Mesendoderm (in vitro differentiated cells): ENCODE results near the gene XRCC2.

Experiments used
- DNase-seq: peaks from one replicate; pipeline ENCODE4 v3.0.0; 2013
- H2AK5ac ChIP-seq: 2 replicates; pipeline ENCODE4 v1.6.1; 2013; ENCODE audit warnings: low read length, inconsistent platforms
- H2BK120ac ChIP-seq: 2 replicates; pipeline ENCODE4 v1.6.1; 2013; ENCODE audit warnings: low read depth, mild to moderate bottlenecking, low read length, moderate library complexity, mixed read lengths
- H2BK15ac ChIP-seq: replicated peaks from 2 replicates; pipeline ENCODE4 v1.6.1; 2013; ENCODE audit warnings: low read depth, mild to moderate bottlenecking, moderate library complexity
- H2BK5ac ChIP-seq: 2 replicates; pipeline ENCODE4 v1.6.1; 2013; ENCODE audit warnings: low read length, inconsistent platforms
- H3K18ac ChIP-seq: 2 replicates; pipeline ENCODE4 v1.6.1; 2013; ENCODE audit warnings: mild to moderate bottlenecking, low read length, mixed read lengths
- H3K23ac ChIP-seq: one replicate; pipeline ENCODE4 v1.6.1; 2013; ENCODE audit warnings: low read length
- H3K27ac ChIP-seq: 2 replicates; pipeline ENCODE4 v1.5.1; 2013; ENCODE audit warnings: low read depth, mild to moderate bottlenecking, inconsistent platforms, low read length, moderate library complexity
- H3K27me3 ChIP-seq: 2 replicates; pipeline ENCODE4 v1.6.1; 2013; ENCODE audit warnings: low read length, control low read depth, mild to moderate bottlenecking, inconsistent platforms; ENCODE audit not compliant: insufficient read depth, poor library complexity
- H3K36me3 ChIP-seq: 2 replicates; pipeline ENCODE4 v1.6.1; 2013; ENCODE audit warnings: low read length, inconsistent platforms; ENCODE audit not compliant: control insufficient read depth, insufficient read depth
- H3K4ac ChIP-seq: one replicate; pipeline ENCODE4 v1.6.1; 2013; ENCODE audit warnings: low read depth, mild to moderate bottlenecking, low read length, moderate library complexity
- H3K4me1 ChIP-seq: 2 replicates; pipeline ENCODE4 v1.6.1; 2013; ENCODE audit warnings: low read depth, low read length, inconsistent platforms; ENCODE audit not compliant: control insufficient read depth
- H3K4me2 ChIP-seq: 2 replicates; pipeline ENCODE4 v1.6.1; 2013; ENCODE audit warnings: low read length
- H3K4me3 ChIP-seq: 2 replicates; pipeline ENCODE4 v1.5.1; 2013; ENCODE audit warnings: mild to moderate bottlenecking, low read length
- H3K56ac ChIP-seq: one replicate; pipeline ENCODE4 v1.6.1; 2013; ENCODE audit warnings: low read length
- H3K79me1 ChIP-seq: 2 replicates; pipeline ENCODE4 v1.6.1; 2013; ENCODE audit warnings: low read length, inconsistent platforms
- H3K79me2 ChIP-seq: 2 replicates; pipeline ENCODE4 v1.6.1; 2013; ENCODE audit warnings: mild to moderate bottlenecking, low read length; ENCODE audit not compliant: control insufficient read depth, insufficient read depth
- H3K9ac ChIP-seq: 2 replicates; pipeline ENCODE4 v1.6.1; 2013; ENCODE audit warnings: low read length, inconsistent platforms
- H4K5ac ChIP-seq: one replicate; pipeline ENCODE4 v1.6.1; 2013; ENCODE audit warnings: low read length
- H4K8ac ChIP-seq: one replicate; pipeline ENCODE4 v1.6.1; 2013; ENCODE audit warnings: low read depth, mild to moderate bottlenecking, control low read depth, low read length, moderate library complexity
- WGBS: extraction: QIAGEN DNeasy Blood & Tissue Kit; methylation state at CpG from one replicate; pipeline ENCODE4 v1.1.7; 2013; ENCODE audit warnings: low lambda C conversion rate, missing lambda C conversion rate; ENCODE audit not compliant: insufficient coverage; ENCODE audit errors: extremely low coverage; 5-methylcytosine and 5-hydroxymethylcytosine counted together

The XRCC2 gene

GRCh38 chr7:152669758-152670157 is 6.2 kb downstream of the XRCC2 start:
- no peak overlapping the region for H3K4me3 ChIP-seq
- no peak overlapping the region for H4K5ac ChIP-seq
- no peak overlapping the region for H2BK5ac ChIP-seq
- peaks cover 2% of the 10 kb centered on the region for H3K36me3 ChIP-seq
- no peak overlapping the region for H2BK15ac ChIP-seq
- H3K79me2 ChIP-seq: peaks cover 64% of the 10 kb centered on the region
- H2BK120ac ChIP-seq: no peak overlapping the region
- no peak overlapping the region for H3K4me2 ChIP-seq
- H3K27me3 ChIP-seq: no peaks in the 10 kb centered on the region
- no peak overlapping the region for H2AK5ac ChIP-seq
- no peak overlapping the region for H4K8ac ChIP-seq
- no peak overlapping the region for H3K56ac ChIP-seq
- H3K18ac ChIP-seq: no peak overlapping the region
- no peak overlapping the region for H3K9ac ChIP-seq
- no peak overlapping the region for H3K27ac ChIP-seq
- DNase-seq: no peak
- no CpG with 5 or more reads among the region's 4 CpGs for WGBS
- H3K79me1 ChIP-seq: peaks cover 5% of the 10 kb centered on the region
- no peak overlapping the region for H3K23ac ChIP-seq
- no peak overlapping the region for H3K4ac ChIP-seq
- H3K4me1 ChIP-seq: peaks cover under 1% of the 10 kb centered on the region

GRCh38 chr7:152668975-152669374 is 7.0 kb downstream of the XRCC2 start:
- Histone ChIP-seq H2BK120ac (no peak overlapping the region), H3K79me1 (peaks cover 10% of the 10 kb centered on the region), H3K4ac (no peak overlapping the region), H3K56ac (no peak overlapping the region), H4K5ac (no peak overlapping the region), H4K8ac (no peak overlapping the region), H2AK5ac (no peak overlapping the region), H3K36me3 (peaks cover 2% of the 10 kb centered on the region), H2BK5ac (no peak overlapping the region), H3K23ac (no peak overlapping the region), H3K4me1 (no peaks in the 10 kb centered on the region), H3K9ac (no peak overlapping the region), H3K4me3 (no peak overlapping the region), H3K27me3 (no peaks in the 10 kb centered on the region), H2BK15ac (no peak overlapping the region), H3K27ac (no peak overlapping the region), H3K18ac (no peak overlapping the region), H3K4me2 (no peak overlapping the region), H3K79me2 (peaks cover 65% of the 10 kb centered on the region)
- no CpG with 5 or more reads among the region's 1 CpG for WGBS
- no peak for DNase-seq

GRCh38 chr7:152667958-152668357 is 8.0 kb downstream of the XRCC2 start:
- Histone ChIP-seq H3K56ac (no peak overlapping the region), H3K4ac (no peak overlapping the region), H4K5ac (no peak overlapping the region), H3K4me1 (no peaks in the 10 kb centered on the region), H3K27ac (no peak overlapping the region), H4K8ac (no peak overlapping the region), H3K4me2 (no peak overlapping the region), H3K79me1 (peaks cover 11% of the 10 kb centered on the region), H2BK120ac (no peak overlapping the region), H3K4me3 (no peak overlapping the region), H2BK5ac (no peak overlapping the region), H3K27me3 (no peaks in the 10 kb centered on the region), H3K18ac (no peak overlapping the region), H3K79me2 (peaks cover 63% of the 10 kb centered on the region), H2BK15ac (no peak overlapping the region), H3K36me3 (peaks cover 2% of the 10 kb centered on the region), H2AK5ac (no peak overlapping the region), H3K9ac (no peak overlapping the region), H3K23ac (no peak overlapping the region)
- WGBS: no CpG with 5 or more reads among the region's 5 CpGs
- DNase-seq: no peak

GRCh38 chr7:152666078-152666477 is 9.9 kb downstream of the XRCC2 start:
- peaks cover 61% of the 10 kb centered on the region for H3K79me2 ChIP-seq
- H3K27me3 ChIP-seq: no peaks in the 10 kb centered on the region
- no peak overlapping the region for H3K4me2 ChIP-seq
- peaks cover 2% of the 10 kb centered on the region for H3K36me3 ChIP-seq
- no peak overlapping the region for H3K27ac ChIP-seq
- DNase-seq: no peak
- no peak overlapping the region for H4K5ac ChIP-seq
- H3K4me1 ChIP-seq: no peaks in the 10 kb centered on the region
- H3K79me1 ChIP-seq: peaks cover 16% of the 10 kb centered on the region
- H2AK5ac ChIP-seq: no peak overlapping the region
- H3K4ac ChIP-seq: no peak overlapping the region
- H3K4me3 ChIP-seq: no peak overlapping the region
- no peak overlapping the region for H2BK120ac ChIP-seq
- H4K8ac ChIP-seq: no peak overlapping the region
- no peak overlapping the region for H3K56ac ChIP-seq
- no peak overlapping the region for H3K9ac ChIP-seq
- no CpG with 5 or more reads among the region's 1 CpG for WGBS
- H2BK15ac ChIP-seq: no peak overlapping the region
- H3K18ac ChIP-seq: no peak overlapping the region
- no peak overlapping the region for H2BK5ac ChIP-seq
- H3K23ac ChIP-seq: no peak overlapping the region

GRCh38 chr7:152664636-152665035 is 11.3 kb downstream of the XRCC2 start:
- Histone ChIP-seq H3K4ac (no peak overlapping the region), H3K18ac (no peak overlapping the region), H3K23ac (no peak overlapping the region), H2AK5ac (no peak overlapping the region), H3K79me2 (peaks cover 55% of the 10 kb centered on the region), H3K36me3 (peaks cover 3% of the 10 kb centered on the region), H4K5ac (no peak overlapping the region), H3K56ac (no peak overlapping the region), H3K79me1 (peaks cover 15% of the 10 kb centered on the region), H3K27me3 (no peaks in the 10 kb centered on the region), H2BK120ac (no peak overlapping the region), H2BK15ac (no peak overlapping the region), H4K8ac (no peak overlapping the region), H3K4me3 (no peak overlapping the region), H3K27ac (no peak overlapping the region), H3K9ac (no peak overlapping the region), H2BK5ac (no peak overlapping the region), H3K4me2 (no peak overlapping the region), H3K4me1 (no peaks in the 10 kb centered on the region)
- no CpG with 5 or more reads among the region's 4 CpGs for WGBS
- no peak for DNase-seq

- Histone ChIP-seq H3K9ac (no peak overlapping the region), H4K8ac (no peak overlapping the region), H3K79me1 (peaks cover 15% of the 10 kb centered on the region), H2AK5ac (no peak overlapping the region), H3K27me3 (no peaks in the 10 kb centered on the region), H3K4me3 (no peak overlapping the region), H3K36me3 (peaks cover 3% of the 10 kb centered on the region), H3K27ac (no peak overlapping the region), H3K4me1 (no peaks in the 10 kb centered on the region), H2BK15ac (no peak overlapping the region), H3K4me2 (no peak overlapping the region), H3K23ac (no peak overlapping the region), H3K18ac (no peak overlapping the region), H3K56ac (no peak overlapping the region), H2BK5ac (no peak overlapping the region), H3K4ac (no peak overlapping the region), H2BK120ac (no peak overlapping the region), H3K79me2 (peaks cover 50% of the 10 kb centered on the region), H4K5ac (no peak overlapping the region)
- WGBS: no CpG with 5 or more reads among the region's 2 CpGs
- no peak for DNase-seq
These were observed 12.0 kb downstream of the XRCC2 start for GRCh38 chr7:152663931-152664330.
